Activated CD4-positive, alpha-beta T cell treated with anti-CD3 and anti-CD28 coated beads for 36 hours (primary cell): ENCODE results near the gene OR2T3. TPM values are rescaled to one million over a fixed set of nuclear protein-coding genes. Genes with fewer than 3 reads are reported as not detected.
"Not testable (repeated sequence)": the region's sequence is repeated elsewhere in the genome, so short reads cannot be mapped to it uniquely, and the experiment has no call there.

Experiments
- ATAC-seq: fragments of 200-7000 bp; cut with Tn5 transposase; one replicate; pipeline ENCODE4 v1.10.0; 2021; ENCODE audit warnings: mild to moderate bottlenecking, moderate library complexity
- CTCF ChIA-PET: fragments of 350-600 bp; sonication (Branson Sonifier 250); formaldehyde crosslinking; loops from one replicate; lab custom pipeline; 2021; ENCODE audit warnings: antibody characterized with exemption; lab: Charles Lee
- POLR2A ChIA-PET: fragments of 350-600 bp; sonication (Branson Sonifier 250); formaldehyde crosslinking; loops from one replicate; lab custom pipeline; 2021; ENCODE audit warnings: antibody characterized with exemption, inconsistent platforms; lab: Charles Lee
- DNase-seq: peaks from one replicate; pipeline ENCODE4 v3.0.0-alpha.2; 2020
- H3K27ac Mint-ChIP-seq: one replicate; pipeline ENCODE4 v1.8.0; 2021; ENCODE audit warnings: mixed read lengths
- H3K27me3 Mint-ChIP-seq: one replicate; pipeline ENCODE4 v1.8.0; 2021; ENCODE audit warnings: mixed read lengths
- H3K36me3 Mint-ChIP-seq: one replicate; pipeline ENCODE4 v1.8.0; 2021; ENCODE audit warnings: low read depth, mixed read lengths
- H3K4me1 Mint-ChIP-seq: one replicate; pipeline ENCODE4 v1.8.0; 2021; ENCODE audit warnings: mixed read lengths
- H3K4me3 Mint-ChIP-seq: one replicate; pipeline ENCODE4 v1.8.0; 2021; ENCODE audit warnings: mild to moderate bottlenecking, moderate library complexity, mixed read lengths
- H3K9me3 Mint-ChIP-seq: one replicate; pipeline ENCODE4 v1.8.0; 2021; ENCODE audit warnings: low read depth, mixed read lengths
- intact Hi-C, 2 experiments: fragments of 100-400 bp; cut with DNase I in 1 of 2; cut with micrococcal nuclease in 1 of 2; formaldehyde crosslinking; loops; one replicate each; pipeline versions ENCODE4 v1.14.2 to v1.15.1; 2022 to 2024; cut with DNase I, micrococcal nuclease
- total RNA-seq, 2 experiments: library from RNA; stranded (reverse); gene quantifications; one replicate each; pipeline ENCODE4 v1.2.3, GENCODE V29; 2021

Gene OR2T3
- total RNA-seq, 2 experiments from 2014 or later = not detected

- CTCF ChIA-PET, H3K36me3 Mint-ChIP-seq, H3K27me3 Mint-ChIP-seq, ATAC-seq, H3K9me3 Mint-ChIP-seq, DNase-seq, H3K27ac Mint-ChIP-seq, POLR2A ChIA-PET, H3K4me1 Mint-ChIP-seq, intact Hi-C loops, H3K4me3 Mint-ChIP-seq: not testable (repeated sequence)
These were observed 2.5 kb downstream of the OR2T3 start for GRCh38 chr1:248475660-248476059.

GRCh38 chr1:248481686-248482579 is 8.8 kb downstream of the OR2T3 start:
- Mint-ChIP-seq H3K27ac (peak overlapping the region; percentile 94), H3K4me3 (peak overlapping the region; percentile 72), H3K4me1 (peaks cover 12% of the 10 kb centered on the region)
- H3K36me3 Mint-ChIP-seq, H3K9me3 Mint-ChIP-seq, CTCF ChIA-PET, H3K27me3 Mint-ChIP-seq, intact Hi-C loops, POLR2A ChIA-PET: not testable (repeated sequence)
- ATAC-seq (peak; percentile 90), DNase-seq (peak; percentile 34)

DNA sequence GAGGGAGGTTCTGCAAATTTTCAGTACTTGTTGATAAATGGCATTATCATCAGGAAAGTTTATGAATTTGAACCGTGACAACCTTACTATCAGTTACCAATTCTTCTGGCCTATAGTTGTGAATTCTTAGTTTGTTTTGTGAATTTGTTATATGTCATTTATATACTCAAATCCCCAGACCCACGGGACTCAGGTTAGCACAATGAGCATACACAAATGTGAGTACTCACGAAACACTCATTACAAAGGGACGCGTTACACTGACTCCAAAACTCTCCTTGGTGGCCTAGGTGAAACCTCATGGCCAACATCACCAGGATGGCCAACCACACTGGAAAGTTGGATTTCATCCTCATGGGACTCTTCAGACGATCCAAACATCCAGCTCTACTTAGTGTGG is 15.1 kb downstream of the OR2T3 start, which contains the start of gene OR2T5:
Gene OR2T5 (plus strand): TSS at position 301 of the 400 bp plus-strand sequence. CDS start 0 bp downstream, at position 301.
- ATAC-seq, H3K36me3 Mint-ChIP-seq, intact Hi-C loops, POLR2A ChIA-PET, H3K4me1 Mint-ChIP-seq, CTCF ChIA-PET, DNase-seq, H3K27me3 Mint-ChIP-seq, H3K27ac Mint-ChIP-seq, H3K4me3 Mint-ChIP-seq, H3K9me3 Mint-ChIP-seq: not testable (repeated sequence)

- POLR2A ChIA-PET, H3K4me1 Mint-ChIP-seq, DNase-seq, intact Hi-C loops, H3K27ac Mint-ChIP-seq, CTCF ChIA-PET, H3K9me3 Mint-ChIP-seq, H3K36me3 Mint-ChIP-seq, H3K4me3 Mint-ChIP-seq, H3K27me3 Mint-ChIP-seq, ATAC-seq: not testable (repeated sequence)
These were observed 23.5 kb downstream of the OR2T3 start for GRCh38 chr1:248496661-248497060.

- intact Hi-C loops, ATAC-seq, H3K27ac Mint-ChIP-seq, CTCF ChIA-PET, H3K36me3 Mint-ChIP-seq, DNase-seq, H3K4me1 Mint-ChIP-seq, POLR2A ChIA-PET, H3K4me3 Mint-ChIP-seq, H3K27me3 Mint-ChIP-seq, H3K9me3 Mint-ChIP-seq: not testable (repeated sequence)
These were observed 27.3 kb downstream of the OR2T3 start for GRCh38 chr1:248500305-248501035.

DNA sequence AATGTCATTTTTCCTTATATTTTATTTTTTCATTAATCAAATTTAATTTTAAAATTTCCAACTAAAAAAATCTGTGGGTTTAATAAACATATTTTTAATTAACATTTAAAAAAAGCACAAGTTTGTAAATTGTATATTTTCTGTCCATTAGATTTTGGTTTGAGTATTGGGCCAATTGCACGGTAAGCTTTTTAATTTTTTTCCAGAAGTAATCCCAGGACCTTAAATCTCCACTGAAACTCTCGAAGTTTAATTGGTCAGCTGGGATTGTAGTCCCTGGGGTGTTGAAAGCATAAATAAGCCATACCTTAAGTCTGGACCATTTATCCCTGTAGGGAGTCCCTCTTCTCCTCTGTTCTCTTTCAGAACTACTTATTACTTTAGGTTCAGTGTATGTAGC is 34.6 kb downstream of the OR2T3 start, which contains the start of gene OR2G6:
Gene OR2G6 (plus strand): TSS at position 301 of the 400 bp plus-strand sequence. CDS start 13,574 bp downstream, outside the sequence.
- H3K36me3 Mint-ChIP-seq, CTCF ChIA-PET, H3K9me3 Mint-ChIP-seq, intact Hi-C loops, H3K27me3 Mint-ChIP-seq, DNase-seq, H3K4me1 Mint-ChIP-seq, POLR2A ChIA-PET, ATAC-seq, H3K27ac Mint-ChIP-seq, H3K4me3 Mint-ChIP-seq: not testable (repeated sequence)

DNA sequence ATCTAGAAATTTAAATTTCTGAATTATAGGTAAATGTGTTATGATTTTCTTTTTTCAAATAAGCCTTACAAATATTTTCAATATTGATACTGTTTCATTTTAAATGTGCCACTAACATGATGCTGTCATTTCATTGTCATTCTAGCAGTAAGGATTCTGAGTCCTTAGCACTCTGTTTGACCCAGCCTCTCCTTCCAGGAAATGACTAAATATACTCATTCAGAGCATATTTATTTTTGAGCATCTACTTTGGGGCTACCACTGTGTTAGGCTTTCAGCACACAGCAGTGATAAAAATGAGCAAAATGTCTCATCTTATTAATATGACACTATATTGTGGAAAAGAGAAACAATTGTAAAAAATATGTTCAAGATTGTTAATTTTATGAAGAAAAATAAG is 37.1 kb downstream of the OR2T3 start:
- H3K27me3 Mint-ChIP-seq, H3K27ac Mint-ChIP-seq, H3K4me3 Mint-ChIP-seq, H3K36me3 Mint-ChIP-seq, DNase-seq, intact Hi-C loops, H3K4me1 Mint-ChIP-seq, ATAC-seq, CTCF ChIA-PET, POLR2A ChIA-PET, H3K9me3 Mint-ChIP-seq: not testable (repeated sequence)

GRCh38 chr1:248521856-248522255 is 48.7 kb downstream of the OR2T3 start:
- no peaks in the 10 kb centered on the region for H3K9me3 Mint-ChIP-seq
- no peaks in the 10 kb centered on the region for H3K36me3 Mint-ChIP-seq
- ATAC-seq = no peak
- no peak overlapping the region for H3K27ac Mint-ChIP-seq
- no peak overlapping the region for H3K4me3 Mint-ChIP-seq
- intact Hi-C loops = no loop called here
- no peak for DNase-seq
- ChIA-PET CTCF (no interaction called here), POLR2A (interaction anchor here (0.7 kb wide), 1 partner anchor 303 kb away, joined by 5 read pairs; no protein-coding TSS in a partner anchor)
- no peaks in the 10 kb centered on the region for H3K4me1 Mint-ChIP-seq
- H3K27me3 Mint-ChIP-seq = no peaks in the 10 kb centered on the region

Other genes with a start within 250 kb of the OR2T3 start
- gene OR2M4, start 241.9 kb upstream of the OR2T3 start, total RNA-seq = not detected
- not detected for gene OR2T33, start 195.4 kb upstream of the OR2T3 start, total RNA-seq
- gene OR2T12, start 169.9 kb upstream of the OR2T3 start, total RNA-seq = not detected
- gene OR2M7, start 148.8 kb upstream of the OR2T3 start, total RNA-seq = not detected
- gene OR14C36, start 124.6 kb upstream of the OR2T3 start, total RNA-seq = not detected
- gene OR2T4, start 111.7 kb upstream of the OR2T3 start, total RNA-seq = not detected
- not detected for gene OR2T6, start 97.6 kb upstream of the OR2T3 start, total RNA-seq
- not detected for gene OR2T1, start 70.3 kb upstream of the OR2T3 start, total RNA-seq
- gene OR2T2, start 27.7 kb upstream of the OR2T3 start, total RNA-seq = not detected
- not detected for gene OR2T5, start 15.2 kb downstream of the OR2T3 start, total RNA-seq
- gene OR2G6, start 34.7 kb downstream of the OR2T3 start, total RNA-seq = not detected
- gene OR2T29, start 89.4 kb downstream of the OR2T3 start, total RNA-seq = not detected
- not detected for gene OR2T34, start 101.4 kb downstream of the OR2T3 start, total RNA-seq
- not detected for gene OR2T10, start 124.3 kb downstream of the OR2T3 start, total RNA-seq
- not detected for gene OR2T11, start 161.7 kb downstream of the OR2T3 start, total RNA-seq
- gene OR2T35, start 171.9 kb downstream of the OR2T3 start, total RNA-seq = not detected
- gene OR2T27, start 182.2 kb downstream of the OR2T3 start, total RNA-seq = not detected
- gene OR14I1, start 229.4 kb downstream of the OR2T3 start, total RNA-seq = not detected